HG02798 (cell line): Measurements from ENCODE around the gene ENPP6.
"Not testable (repeated sequence)": the region's sequence is repeated elsewhere in the genome, so short reads cannot be mapped to it uniquely, and the experiment has no call there.

Experiments
- ATAC-seq: cut with Tn5 transposase; IDR thresholded peaks from one replicate; pipeline ENCODE4 v1.9.1; 2021; ENCODE audit warnings: mild to moderate bottlenecking; ENCODE audit not compliant: unreplicated experiment, poor library complexity

ENPP6 gene

DNA sequence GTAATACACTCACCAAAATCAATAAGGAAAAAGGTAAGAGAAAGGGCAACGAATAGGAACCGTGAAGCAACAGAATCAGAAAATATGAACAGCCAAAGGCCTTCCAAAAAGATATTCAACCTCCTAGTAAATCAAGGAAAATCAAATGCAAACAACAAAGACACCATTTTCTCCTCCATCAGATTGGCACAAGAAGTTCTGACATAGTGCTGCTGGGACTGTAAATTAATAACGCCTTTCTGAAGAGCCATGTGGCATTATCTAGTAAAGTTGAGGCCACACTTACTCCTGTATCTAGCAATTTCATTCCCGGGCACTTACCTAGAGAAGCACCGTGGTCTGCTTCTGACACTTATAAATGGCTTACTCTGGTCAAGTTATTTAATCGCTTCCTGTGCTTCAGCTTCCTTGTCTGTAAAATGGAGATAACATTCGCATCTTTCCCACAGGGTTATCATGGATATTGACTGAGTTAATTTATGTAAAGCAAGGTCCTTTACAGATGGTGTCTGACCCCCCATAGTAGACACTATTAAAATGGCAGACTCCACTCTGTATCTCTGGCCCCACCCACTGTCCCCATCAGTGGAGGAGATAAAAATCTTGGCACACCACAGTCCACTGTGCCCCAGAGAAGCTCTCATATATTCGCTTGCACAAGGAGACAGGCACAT lies 20.5 kb upstream of the ENPP6 start:
- no peak for ATAC-seq

- ATAC-seq: no peak
Observed at GRCh38 chr4:184237612-184238011, 19.9 kb upstream of the ENPP6 start.

- ATAC-seq: no peak
Observed at GRCh38 chr4:184235526-184235925, 17.9 kb upstream of the ENPP6 start.

- no peak for ATAC-seq
Observed at GRCh38 chr4:184234155-184234554, 16.5 kb upstream of the ENPP6 start.

GRCh38 chr4:184232975-184233374 lies 15.3 kb upstream of the ENPP6 start:
- no peak for ATAC-seq

- no peak for ATAC-seq
Observed at GRCh38 chr4:184232202-184232601, 14.5 kb upstream of the ENPP6 start.

- no peak for ATAC-seq
Observed at GRCh38 chr4:184231573-184231972, 13.9 kb upstream of the ENPP6 start.

GRCh38 chr4:184228056-184228705 lies 10.5 kb upstream of the ENPP6 start:
- ATAC-seq: no peak

- ATAC-seq: no peak
Observed at GRCh38 chr4:184216515-184216914, 1.2 kb downstream of the ENPP6 start.

DNA sequence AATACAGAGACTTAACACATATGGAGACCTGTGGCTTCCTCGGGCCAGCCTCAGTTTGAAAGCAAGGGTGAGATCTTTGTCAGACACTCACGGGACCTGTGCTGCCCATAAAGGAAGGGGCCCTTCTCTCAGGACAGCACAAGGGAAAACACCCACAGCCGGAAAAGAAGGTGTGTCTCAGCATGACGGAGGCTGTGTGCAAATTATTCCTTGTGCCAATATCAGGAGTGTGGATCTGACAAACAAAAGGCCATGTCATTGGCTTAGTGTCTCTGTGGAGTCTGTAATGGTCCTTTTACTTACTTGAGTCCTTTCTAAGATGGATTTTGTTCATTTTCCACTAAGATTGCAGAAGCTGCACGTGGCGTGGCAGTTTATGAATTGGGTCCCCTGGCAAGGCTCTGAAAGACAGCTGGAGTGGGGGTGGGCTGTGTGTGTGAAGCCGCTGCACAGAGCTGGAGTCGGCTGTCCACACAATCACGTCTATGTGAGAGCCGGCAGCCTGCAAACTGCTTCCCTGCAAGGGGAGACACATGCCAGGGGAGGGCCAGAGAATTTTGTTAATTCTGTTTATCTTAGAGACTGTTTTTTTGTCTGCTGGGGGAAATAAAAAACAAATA lies 1.9 kb downstream of the ENPP6 start:
- ATAC-seq: no peak

DNA sequence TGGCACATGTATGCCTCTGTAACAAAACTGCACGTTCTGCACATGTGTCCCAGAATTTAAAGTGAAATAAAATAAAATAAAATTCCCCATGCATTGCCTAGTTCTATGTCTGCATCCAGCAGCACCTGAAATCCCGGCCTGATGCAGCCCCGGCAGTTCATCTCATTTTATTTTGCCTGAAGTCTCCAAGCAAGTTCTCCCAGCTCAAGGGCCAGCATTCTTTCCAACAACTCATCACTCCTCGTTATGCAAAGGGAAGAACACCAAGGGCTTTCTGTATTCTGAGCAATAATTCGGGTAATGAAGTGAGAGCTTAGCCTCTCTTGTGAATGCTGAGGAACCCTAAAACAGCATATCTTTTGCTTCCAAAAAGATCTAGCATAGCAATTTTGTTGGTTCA lies 2.7 kb downstream of the ENPP6 start:
- ATAC-seq: no peak

DNA sequence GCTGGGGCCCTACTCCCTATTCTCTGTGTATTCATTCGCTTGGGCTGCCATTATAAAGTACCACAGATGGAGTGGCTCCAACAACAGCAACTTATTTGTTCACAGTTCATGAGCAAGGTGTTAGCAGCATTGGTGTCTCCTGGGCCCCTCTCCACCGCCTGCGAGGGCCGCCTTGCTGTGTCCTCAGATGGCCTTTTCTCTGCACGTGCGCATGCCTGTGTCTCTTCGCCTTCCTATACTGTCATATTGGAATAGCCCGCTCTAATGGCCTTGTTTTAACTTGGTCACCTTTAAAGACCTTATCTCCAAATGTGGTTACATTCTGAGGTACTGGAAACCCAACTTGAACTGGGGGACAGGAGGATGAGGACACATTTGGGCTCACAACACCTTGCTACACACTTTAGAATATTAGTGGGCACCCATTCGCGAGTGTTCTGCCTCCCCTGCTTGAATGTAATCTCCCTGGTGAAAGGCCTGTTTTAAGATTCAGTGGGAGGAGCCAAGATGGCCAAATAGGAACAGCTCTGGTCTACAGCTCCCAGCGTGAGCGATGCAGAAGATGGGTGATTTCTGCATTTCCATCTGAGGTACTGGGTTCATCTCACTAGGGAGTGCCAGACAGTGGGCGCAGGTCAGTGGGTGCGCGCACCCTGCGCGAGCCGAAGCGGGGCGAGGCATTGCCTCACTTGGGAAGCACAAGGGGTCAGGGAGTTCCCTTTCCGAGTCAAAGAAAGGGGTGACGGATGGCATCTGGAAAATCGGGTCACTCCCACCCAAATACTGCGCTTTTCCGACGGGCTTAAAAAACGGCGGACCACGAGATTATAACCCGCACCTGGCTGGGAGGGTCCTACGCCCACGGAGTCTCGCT lies 9.7 kb downstream of the ENPP6 start:
- ATAC-seq: not testable (repeated sequence)

- no peak for ATAC-seq
Observed at GRCh38 chr4:184205243-184205642, 12.4 kb downstream of the ENPP6 start.

DNA sequence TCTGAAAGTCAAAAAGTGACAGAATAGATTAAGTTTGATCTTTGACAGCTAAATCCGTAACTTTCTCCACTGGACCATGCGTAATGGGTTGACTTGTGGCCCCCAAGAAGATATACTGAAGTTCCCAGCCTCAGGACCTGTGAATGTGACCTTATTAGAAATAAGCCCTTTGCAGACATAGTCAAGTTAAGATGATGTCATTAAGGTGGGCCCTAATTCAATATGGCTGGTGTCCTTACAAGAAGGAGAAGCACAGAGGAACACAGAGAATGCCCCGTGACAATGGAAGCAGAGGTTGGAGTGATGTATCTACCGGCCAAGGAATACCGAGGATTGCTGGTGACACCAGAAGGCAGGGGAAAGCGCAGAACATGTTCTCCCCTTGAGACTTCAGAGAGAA lies 14.4 kb downstream of the ENPP6 start:
- no peak for ATAC-seq

DNA sequence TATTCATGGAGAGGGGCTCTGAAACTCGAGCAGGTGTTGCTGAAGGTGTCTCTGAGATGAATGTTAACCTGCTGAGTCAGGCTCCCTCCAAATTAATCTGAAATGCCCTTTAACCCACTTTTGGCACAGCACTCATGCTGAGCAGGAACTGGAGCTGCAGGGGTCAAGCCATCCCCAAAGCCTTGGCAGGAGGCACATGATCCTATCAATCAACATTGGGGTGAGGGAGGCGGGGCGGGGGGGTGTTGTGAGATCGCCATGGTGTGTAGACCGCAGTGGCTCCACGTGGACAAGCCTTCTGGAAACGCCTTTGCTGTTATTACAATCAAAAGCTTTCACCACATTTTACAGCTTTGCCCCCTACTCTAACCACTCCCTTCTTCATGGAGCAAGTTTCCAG lies 16.5 kb downstream of the ENPP6 start:
- no peak for ATAC-seq

DNA sequence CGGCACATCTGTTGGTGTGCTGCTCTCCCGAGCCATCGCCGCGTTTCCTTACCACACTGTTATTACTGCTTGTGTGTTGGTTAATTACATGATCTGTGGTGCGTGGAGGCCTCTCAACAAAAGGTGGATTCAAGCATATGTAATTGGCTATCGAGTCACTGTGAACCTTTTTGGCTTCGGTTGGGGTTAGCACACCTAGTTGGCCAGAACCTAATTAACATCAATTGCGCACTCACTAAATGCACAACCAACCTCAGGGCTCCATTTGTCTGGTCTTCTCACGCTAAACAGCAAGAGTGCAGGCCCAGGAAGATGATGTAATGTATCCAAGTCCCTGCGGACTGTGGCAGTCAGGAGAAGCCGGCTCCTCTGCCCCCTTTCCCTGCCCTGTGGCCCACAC lies 17.4 kb downstream of the ENPP6 start:
- no peak for ATAC-seq

DNA sequence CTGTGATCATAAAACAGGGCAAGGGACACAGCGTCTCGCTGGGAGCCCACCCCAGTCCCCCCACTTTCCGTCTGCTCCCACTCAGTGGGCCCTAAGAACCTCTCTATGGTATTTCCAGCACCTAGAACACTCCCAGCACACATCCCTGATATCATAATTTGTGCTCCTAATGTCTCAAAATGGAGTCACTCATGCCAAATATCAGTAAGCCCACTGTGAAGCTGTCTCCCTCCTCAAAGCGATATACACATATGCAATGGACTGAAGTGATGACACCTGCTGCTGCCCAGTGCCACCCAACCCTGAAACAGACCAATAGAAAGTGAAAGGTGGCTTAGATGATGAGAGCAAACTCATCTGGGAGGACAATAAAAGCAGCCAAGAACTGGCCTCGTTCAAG lies 17.9 kb downstream of the ENPP6 start:
- ATAC-seq: no peak

DNA sequence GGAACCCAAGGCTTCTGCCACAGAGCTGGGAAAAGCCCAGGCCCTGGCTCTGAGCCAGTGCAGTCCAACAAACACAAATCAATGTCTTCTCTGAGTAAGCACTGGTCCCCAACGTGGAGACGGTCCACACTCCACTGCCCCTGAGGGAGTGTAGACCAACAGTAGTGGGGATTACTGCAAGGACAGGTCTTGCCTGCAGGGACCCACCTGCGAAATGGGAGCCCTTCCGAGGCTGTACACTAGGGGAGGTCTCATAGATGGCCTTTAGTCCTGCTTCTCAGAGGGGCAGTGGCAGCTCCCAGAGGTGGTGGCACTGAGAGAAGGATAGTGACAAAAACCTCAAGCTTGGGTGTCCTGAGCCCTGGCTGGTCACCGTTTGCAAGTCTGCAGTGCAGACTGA lies 19.5 kb downstream of the ENPP6 start:
- ATAC-seq: no peak

DNA sequence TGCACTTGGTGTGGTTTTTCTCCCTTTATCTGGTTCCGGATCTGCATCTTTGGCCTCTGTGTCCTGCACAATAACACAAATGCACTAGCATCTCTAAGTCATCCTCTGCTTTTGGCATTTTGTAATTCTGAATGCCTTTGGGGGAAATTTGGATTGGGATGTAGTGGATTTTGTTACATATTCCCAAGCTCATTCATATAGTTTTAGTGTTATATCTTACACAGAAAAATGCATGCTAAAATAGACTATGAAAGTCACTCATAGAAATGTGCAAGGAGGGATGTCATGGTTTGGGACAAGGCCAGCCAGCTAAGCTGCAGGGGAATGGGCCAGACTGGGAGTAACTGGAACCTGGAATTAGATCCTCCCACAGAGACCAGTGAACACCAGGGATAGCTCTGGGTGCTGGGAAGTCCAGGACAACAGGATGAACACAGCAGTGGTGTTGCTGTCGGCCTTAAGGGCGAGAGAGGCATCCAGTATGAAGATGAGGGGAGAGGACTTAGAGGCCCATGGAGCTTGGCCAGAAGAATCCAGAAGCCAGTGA lies 20.1 kb downstream of the ENPP6 start:
- no peak for ATAC-seq

DNA sequence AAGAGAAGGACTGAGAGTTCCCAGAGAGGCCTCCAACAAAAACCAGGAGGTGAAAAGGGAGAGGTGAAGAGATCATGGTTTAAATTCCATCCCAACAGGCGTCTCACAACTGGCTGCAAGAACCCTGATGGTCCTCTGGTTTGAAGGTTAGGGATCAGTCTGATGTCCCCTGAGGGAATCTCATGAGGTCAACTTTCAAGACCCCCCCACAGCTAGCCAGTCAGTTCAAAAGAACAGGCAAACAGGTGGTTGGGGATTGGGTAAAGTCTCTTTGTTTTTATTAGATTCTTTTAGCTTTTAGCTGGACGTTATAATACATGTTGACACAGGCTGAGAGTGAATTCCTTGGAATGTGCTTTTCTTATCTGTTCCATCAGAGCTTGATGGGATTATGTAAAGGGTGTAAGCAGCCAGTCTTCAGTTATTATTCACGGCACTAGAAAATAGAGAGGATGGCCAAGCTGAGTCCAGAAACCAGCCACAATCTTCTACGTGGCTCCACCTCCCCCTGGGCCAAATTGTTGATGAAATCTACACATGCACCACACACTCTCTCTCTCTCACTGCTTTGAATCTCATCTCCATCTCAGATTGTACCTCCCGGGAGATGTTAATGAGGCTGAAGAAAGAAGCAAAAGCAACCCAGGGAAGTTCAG lies 20.8 kb downstream of the ENPP6 start:
- no peak for ATAC-seq
